ENCODE measurements around the gene NUP50. TPM values are rescaled to one million over a fixed set of nuclear protein-coding genes. Genes with fewer than 3 reads are reported as not detected.

Gene NUP50
- total RNA-seq, 2 donors from 2014 or later = 162 to 184 TPM

- no peaks in the 10 kb centered on the region for H3K9me3 Mint-ChIP-seq
- DNase-seq (no peak), ATAC-seq (replicated peaks in 1 of 2) (no peak)
- H3K27ac Mint-ChIP-seq = no peak overlapping the region
- H3K4me3 Mint-ChIP-seq = no peak overlapping the region
- no peaks in the 10 kb centered on the region for H3K4me1 Mint-ChIP-seq (ENCODE audit: low read depth)
- H3K36me3 Mint-ChIP-seq (ENCODE audit: insufficient read depth in 2 of 2) = no peaks in the 10 kb centered on the region
- no peaks in the 10 kb centered on the region for H3K27me3 Mint-ChIP-seq (ENCODE audit: low read depth)
These were observed 46.9 kb downstream of the NUP50 start for GRCh38 chr22:45210577-45210976.

DNA sequence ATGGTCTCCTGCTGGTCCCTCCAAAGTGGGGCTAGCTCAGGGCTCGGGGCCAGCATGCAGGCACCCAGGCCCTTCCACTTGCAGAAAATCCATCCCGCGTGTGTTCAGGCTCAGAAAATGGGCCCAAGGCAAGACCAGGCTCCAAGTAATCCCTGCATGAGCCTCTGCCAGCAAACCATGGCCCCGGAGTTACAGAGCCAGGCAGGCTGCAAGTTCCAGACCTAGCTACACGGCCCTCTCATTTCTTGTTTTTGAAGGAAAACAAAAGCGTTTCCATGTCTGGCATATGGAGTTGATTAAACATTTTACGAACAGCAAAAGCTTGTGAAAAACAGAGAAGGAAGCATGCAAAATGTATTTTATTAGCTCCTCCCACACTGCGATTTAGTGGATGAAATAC lies 47.3 kb downstream of the NUP50 start:
- no peaks in the 10 kb centered on the region for H3K36me3 Mint-ChIP-seq (ENCODE audit: insufficient read depth in 2 of 2)
- DNase-seq = no peak
- H3K4me3 Mint-ChIP-seq = no peak overlapping the region
- no peak for ATAC-seq (replicated peaks in 1 of 2)
- H3K9me3 Mint-ChIP-seq = no peaks in the 10 kb centered on the region
- H3K4me1 Mint-ChIP-seq (ENCODE audit: low read depth) = no peaks in the 10 kb centered on the region
- no peak overlapping the region for H3K27ac Mint-ChIP-seq
- H3K27me3 Mint-ChIP-seq (ENCODE audit: low read depth) = no peaks in the 10 kb centered on the region

DNA sequence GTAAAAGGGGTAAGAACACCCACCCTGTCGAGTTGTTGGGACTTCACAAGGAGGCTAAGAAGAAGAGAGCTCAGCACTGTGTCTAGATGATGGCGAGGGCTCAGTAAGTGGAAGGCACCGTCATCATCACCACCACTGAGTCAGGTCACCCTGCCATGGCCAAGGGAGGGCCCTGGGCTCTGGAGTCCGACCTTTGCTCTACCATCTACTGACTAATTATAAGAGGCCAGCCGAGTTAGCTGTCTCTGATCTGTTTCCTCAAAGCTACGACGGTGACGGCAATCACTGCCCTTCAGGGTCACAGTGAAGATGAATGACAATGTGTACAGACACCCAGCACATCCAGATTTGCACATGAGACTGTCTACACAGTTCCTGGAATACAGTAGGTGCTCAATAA lies 47.7 kb downstream of the NUP50 start:
- Mint-ChIP-seq H3K4me1 (ENCODE audit: low read depth) (no peaks in the 10 kb centered on the region), H3K27me3 (ENCODE audit: low read depth) (no peaks in the 10 kb centered on the region), H3K27ac (no peak overlapping the region), H3K4me3 (no peak overlapping the region), H3K36me3 (ENCODE audit: insufficient read depth in 2 of 2) (no peaks in the 10 kb centered on the region), H3K9me3 (no peaks in the 10 kb centered on the region)
- DNase-seq (no peak), ATAC-seq (replicated peaks in 1 of 2) (no peak)

DNA sequence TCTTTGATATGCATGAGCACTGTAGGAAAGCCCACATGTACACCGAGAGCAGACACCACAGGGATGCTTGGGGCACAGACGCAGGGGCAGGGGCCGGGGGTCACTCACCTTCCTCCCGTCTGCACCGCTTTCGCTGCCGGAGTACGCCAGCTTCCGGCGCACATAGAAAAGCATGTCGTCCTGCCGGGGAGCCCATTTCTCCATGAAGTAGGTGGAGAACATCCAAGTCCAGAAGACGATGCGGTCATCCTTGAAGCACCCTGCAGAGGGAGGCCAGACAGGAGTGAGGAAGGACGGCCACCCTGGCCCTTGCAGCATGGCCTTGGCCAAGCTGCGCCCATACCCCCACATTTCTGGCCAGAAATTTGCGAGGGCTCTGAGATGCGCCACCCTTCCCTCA lies 48.1 kb downstream of the NUP50 start:
- no peaks in the 10 kb centered on the region for H3K27me3 Mint-ChIP-seq (ENCODE audit: low read depth)

DNA sequence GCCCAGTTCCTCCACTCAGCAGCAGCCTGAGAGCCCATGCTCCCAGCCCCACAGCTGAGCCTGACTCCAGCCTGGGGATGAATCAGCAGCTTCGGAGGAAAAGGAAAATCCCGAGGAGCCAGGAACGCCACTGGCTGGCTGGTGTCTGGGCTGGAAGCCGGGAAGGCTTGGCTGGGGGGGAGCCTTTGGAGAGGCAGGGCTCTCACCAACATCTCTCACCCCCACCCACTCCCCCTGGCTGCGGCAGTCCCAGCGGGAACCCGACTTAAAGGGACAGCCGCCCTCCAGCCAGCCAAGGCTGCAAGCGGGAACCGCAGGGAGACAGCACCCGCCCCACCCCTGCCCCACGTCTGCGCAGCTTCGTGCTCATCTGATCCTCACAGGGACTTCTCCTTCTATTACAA lies 48.6 kb downstream of the NUP50 start:
- no peak overlapping the region for H3K27ac Mint-ChIP-seq
- H3K36me3 Mint-ChIP-seq (ENCODE audit: insufficient read depth in 2 of 2) = no peaks in the 10 kb centered on the region
- no peak for DNase-seq
- H3K27me3 Mint-ChIP-seq (ENCODE audit: low read depth) = no peaks in the 10 kb centered on the region
- H3K4me1 Mint-ChIP-seq (ENCODE audit: low read depth) = no peaks in the 10 kb centered on the region
- H3K9me3 Mint-ChIP-seq = no peaks in the 10 kb centered on the region
- no peak for ATAC-seq (replicated peaks in 1 of 2)
- H3K4me3 Mint-ChIP-seq = no peak overlapping the region

More for the DNA sequence above, 48.1 kb downstream of the NUP50 start:
- ATAC-seq (replicated peaks in 1 of 2) = no peak
- Mint-ChIP-seq H3K36me3 (ENCODE audit: insufficient read depth in 2 of 2) (no peaks in the 10 kb centered on the region), H3K4me3 (no peak overlapping the region), H3K9me3 (no peaks in the 10 kb centered on the region), H3K4me1 (ENCODE audit: low read depth) (no peaks in the 10 kb centered on the region), H3K27ac (no peak overlapping the region)
- DNase-seq = no peak

DNA sequence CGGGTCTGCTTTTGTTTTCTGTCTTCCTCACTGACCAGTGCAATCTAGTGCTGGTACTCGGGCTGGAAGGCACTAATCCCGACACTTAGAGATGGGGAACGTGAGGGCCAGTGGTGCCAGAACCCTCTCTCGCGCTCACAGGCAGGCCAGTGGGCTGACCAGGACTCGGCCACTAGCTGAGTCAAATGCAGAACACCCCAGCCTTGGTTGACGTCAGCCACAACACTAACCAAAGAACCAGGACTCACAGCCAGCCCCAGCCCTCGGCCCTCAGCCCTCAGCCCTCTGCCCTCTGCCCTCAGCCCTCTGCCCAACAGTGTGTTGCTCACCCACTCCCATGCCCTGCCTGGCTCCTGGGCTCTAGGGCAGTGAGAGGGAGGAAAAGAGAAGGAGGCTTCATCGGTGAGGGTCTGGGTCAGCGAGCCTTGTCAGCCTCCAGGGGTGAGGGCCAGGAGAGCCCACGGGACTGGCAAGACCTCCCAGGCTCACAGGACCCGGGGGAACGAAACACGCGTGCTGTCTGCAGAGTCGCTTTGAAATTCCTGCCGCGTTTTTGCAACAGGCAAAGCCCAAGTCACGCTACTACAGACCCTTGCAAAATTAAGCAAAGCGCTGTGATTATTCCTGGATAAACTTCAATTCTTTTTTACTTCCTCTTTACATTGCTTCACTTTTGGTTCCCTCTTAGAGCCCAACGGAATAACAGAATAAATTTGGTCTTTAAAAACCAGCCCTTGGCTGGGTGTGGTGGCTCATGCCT lies 49.4 kb downstream of the NUP50 start:
- H3K36me3 Mint-ChIP-seq (ENCODE audit: insufficient read depth in 2 of 2) = no peaks in the 10 kb centered on the region

GRCh38 chr22:45216133-45217003 lies 52.6 kb downstream of the NUP50 start:
- DNase-seq (no peak), ATAC-seq (replicated peaks in 1 of 2) (no peak)
- H3K4me1 Mint-ChIP-seq (ENCODE audit: low read depth) = peaks cover 12% of the 10 kb centered on the region
- no peak overlapping the region for H3K27ac Mint-ChIP-seq
- H3K4me3 Mint-ChIP-seq = no peak overlapping the region
- no peaks in the 10 kb centered on the region for H3K27me3 Mint-ChIP-seq (ENCODE audit: low read depth)
- H3K9me3 Mint-ChIP-seq = no peaks in the 10 kb centered on the region
- H3K36me3 Mint-ChIP-seq (ENCODE audit: insufficient read depth in 2 of 2) = no peaks in the 10 kb centered on the region

More for the DNA sequence above, 49.4 kb downstream of the NUP50 start:
- ATAC-seq (replicated peaks in 1 of 2) (no peak), DNase-seq (no peak)
- H3K27me3 Mint-ChIP-seq (ENCODE audit: low read depth) = no peaks in the 10 kb centered on the region
- H3K4me1 Mint-ChIP-seq (ENCODE audit: low read depth) = no peaks in the 10 kb centered on the region
- H3K9me3 Mint-ChIP-seq = no peaks in the 10 kb centered on the region
- H3K27ac Mint-ChIP-seq = no peak overlapping the region
- H3K4me3 Mint-ChIP-seq = no peak overlapping the region

GRCh38 chr22:45217345-45217744 lies 53.6 kb downstream of the NUP50 start:
- H3K4me1 Mint-ChIP-seq (ENCODE audit: low read depth) = peaks cover 13% of the 10 kb centered on the region
- DNase-seq (no peak), ATAC-seq (replicated peaks in 1 of 2) (no peak)
- no peak overlapping the region for H3K4me3 Mint-ChIP-seq
- no peaks in the 10 kb centered on the region for H3K36me3 Mint-ChIP-seq (ENCODE audit: insufficient read depth in 2 of 2)
- H3K9me3 Mint-ChIP-seq = no peaks in the 10 kb centered on the region
- H3K27me3 Mint-ChIP-seq (ENCODE audit: low read depth) = no peaks in the 10 kb centered on the region
- no peak overlapping the region for H3K27ac Mint-ChIP-seq

DNA sequence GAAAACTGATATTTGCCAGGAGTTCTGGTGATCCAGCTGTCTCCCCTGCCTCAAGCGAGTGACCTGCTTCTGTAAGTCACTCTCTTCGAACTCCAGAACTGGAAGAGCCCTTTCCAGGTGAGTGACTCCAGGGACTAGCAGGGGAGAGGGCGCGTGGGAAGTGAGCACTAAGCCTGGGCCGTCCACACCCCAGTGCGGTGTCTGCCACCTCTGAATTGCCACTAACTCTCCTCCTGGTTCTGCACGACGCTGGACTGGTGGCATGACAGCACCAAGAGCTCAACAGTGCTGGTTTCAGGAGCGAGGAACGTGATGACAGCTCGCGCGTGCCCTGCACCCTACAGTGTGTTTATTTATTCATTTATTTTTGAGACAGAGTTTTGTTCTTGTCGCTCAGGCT lies 54.1 kb downstream of the NUP50 start:
- Mint-ChIP-seq H3K27me3 (ENCODE audit: low read depth) (no peaks in the 10 kb centered on the region), H3K4me1 (ENCODE audit: low read depth) (peaks cover 17% of the 10 kb centered on the region), H3K9me3 (no peaks in the 10 kb centered on the region), H3K36me3 (ENCODE audit: insufficient read depth in 2 of 2) (no peaks in the 10 kb centered on the region), H3K4me3 (no peak overlapping the region), H3K27ac (no peak overlapping the region)
- ATAC-seq (replicated peaks in 1 of 2) (no peak), DNase-seq (no peak)

- peak; percentile 50 for DNase-seq
- Mint-ChIP-seq H3K4me3 (no peak overlapping the region), H3K4me1 (ENCODE audit: low read depth) (peaks cover 21% of the 10 kb centered on the region), H3K36me3 (ENCODE audit: insufficient read depth in 2 of 2) (no peaks in the 10 kb centered on the region), H3K27me3 (ENCODE audit: low read depth) (no peaks in the 10 kb centered on the region), H3K9me3 (no peaks in the 10 kb centered on the region), H3K27ac (peak overlapping the region; percentile 68)
- peak; percentile 99 to 100 for ATAC-seq (replicated peaks in 1 of 2)
These were observed 55.3 kb downstream of the NUP50 start for GRCh38 chr22:45218976-45219375.

GRCh38 chr22:45221201-45221600 lies 57.5 kb downstream of the NUP50 start:
- Mint-ChIP-seq H3K4me1 (ENCODE audit: low read depth) (peaks cover 21% of the 10 kb centered on the region), H3K27me3 (ENCODE audit: low read depth) (no peaks in the 10 kb centered on the region), H3K36me3 (ENCODE audit: insufficient read depth in 2 of 2) (no peaks in the 10 kb centered on the region), H3K27ac (no peak overlapping the region), H3K9me3 (no peaks in the 10 kb centered on the region), H3K4me3 (no peak overlapping the region)
- no peak for DNase-seq
- ATAC-seq (replicated peaks in 1 of 2) = no peak

DNA sequence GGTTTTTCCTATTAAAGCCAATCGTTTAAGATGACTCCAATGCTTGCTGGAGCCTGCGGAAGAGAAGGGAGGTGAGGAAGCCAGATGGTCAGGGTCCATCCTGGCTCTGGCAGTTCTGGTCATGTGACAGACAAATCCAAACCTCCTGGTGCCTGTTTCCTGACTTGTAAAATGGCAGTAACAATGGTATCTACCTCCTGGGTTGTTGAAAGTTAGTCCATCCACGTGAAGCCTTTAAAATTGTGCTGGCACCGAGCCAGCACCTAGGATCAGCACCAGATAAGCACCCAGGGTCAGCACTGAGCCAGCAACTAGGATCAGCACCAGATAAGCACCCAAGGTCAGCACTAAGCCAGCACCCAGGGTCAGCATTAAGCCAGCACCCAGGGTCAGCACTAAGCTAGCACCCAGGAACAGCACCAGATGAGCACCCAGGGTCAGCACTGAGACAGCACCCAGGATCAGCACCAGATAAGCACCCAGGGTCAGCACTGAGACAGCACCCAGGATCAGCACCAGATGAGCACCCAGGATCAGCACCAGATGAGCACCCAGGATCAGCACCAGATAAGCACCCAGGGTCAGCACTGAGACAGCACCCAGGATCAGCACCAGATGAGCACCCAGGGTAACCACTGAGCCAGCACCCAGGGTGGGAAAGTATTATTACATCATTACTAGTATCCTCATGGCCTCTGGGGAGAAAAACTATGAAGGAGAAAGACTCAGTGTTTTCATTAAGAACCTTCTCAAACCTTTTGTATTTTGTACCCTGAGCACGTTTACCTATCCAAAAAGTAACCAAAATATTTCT lies 59.8 kb downstream of the NUP50 start:
- no peak overlapping the region for H3K4me3 Mint-ChIP-seq
- H3K27me3 Mint-ChIP-seq (ENCODE audit: low read depth) = no peaks in the 10 kb centered on the region
- peaks cover 20% of the 10 kb centered on the region for H3K4me1 Mint-ChIP-seq (ENCODE audit: low read depth)
- peak overlapping the region; percentile 10 for H3K27ac Mint-ChIP-seq
- ATAC-seq (replicated peaks in 1 of 2) (no peak), DNase-seq (no peak)
- no peaks in the 10 kb centered on the region for H3K36me3 Mint-ChIP-seq (ENCODE audit: insufficient read depth in 2 of 2)
- no peaks in the 10 kb centered on the region for H3K9me3 Mint-ChIP-seq

DNA sequence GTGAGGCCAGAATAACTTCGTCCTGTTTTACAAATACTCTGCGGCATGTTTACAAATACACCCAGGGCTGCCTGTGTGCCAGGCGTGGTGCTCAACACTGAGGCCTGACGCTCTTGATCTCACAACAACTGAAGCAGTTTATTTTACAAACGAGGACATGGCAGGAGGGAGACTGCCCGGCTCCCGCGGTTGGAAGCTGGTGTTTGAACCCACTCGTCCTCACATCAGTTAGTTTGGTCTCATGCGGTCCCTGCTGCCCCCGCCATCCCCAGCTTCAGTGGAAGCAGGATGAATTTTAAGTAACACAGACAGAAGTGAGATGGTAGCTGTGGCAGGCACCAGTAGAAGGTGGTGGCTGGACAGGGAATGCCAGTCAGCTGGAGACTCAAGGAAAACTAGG lies 60.6 kb downstream of the NUP50 start:
- ATAC-seq (replicated peaks in 1 of 2) = no peak
- no peak overlapping the region for H3K4me3 Mint-ChIP-seq
- DNase-seq = no peak
- H3K4me1 Mint-ChIP-seq (ENCODE audit: low read depth) = peaks cover 12% of the 10 kb centered on the region
- no peak overlapping the region for H3K27ac Mint-ChIP-seq
- no peaks in the 10 kb centered on the region for H3K9me3 Mint-ChIP-seq
- no peaks in the 10 kb centered on the region for H3K36me3 Mint-ChIP-seq (ENCODE audit: insufficient read depth in 2 of 2)
- H3K27me3 Mint-ChIP-seq (ENCODE audit: low read depth) = no peaks in the 10 kb centered on the region
